ENCODE measurements around the gene ERO1A. TPM values are rescaled to one million over a fixed set of nuclear protein-coding genes. Genes with fewer than 3 reads are reported as not detected.

Gene ERO1A
- total RNA-seq, 1 donor from 2014 or later: 38.7 TPM

DNA sequence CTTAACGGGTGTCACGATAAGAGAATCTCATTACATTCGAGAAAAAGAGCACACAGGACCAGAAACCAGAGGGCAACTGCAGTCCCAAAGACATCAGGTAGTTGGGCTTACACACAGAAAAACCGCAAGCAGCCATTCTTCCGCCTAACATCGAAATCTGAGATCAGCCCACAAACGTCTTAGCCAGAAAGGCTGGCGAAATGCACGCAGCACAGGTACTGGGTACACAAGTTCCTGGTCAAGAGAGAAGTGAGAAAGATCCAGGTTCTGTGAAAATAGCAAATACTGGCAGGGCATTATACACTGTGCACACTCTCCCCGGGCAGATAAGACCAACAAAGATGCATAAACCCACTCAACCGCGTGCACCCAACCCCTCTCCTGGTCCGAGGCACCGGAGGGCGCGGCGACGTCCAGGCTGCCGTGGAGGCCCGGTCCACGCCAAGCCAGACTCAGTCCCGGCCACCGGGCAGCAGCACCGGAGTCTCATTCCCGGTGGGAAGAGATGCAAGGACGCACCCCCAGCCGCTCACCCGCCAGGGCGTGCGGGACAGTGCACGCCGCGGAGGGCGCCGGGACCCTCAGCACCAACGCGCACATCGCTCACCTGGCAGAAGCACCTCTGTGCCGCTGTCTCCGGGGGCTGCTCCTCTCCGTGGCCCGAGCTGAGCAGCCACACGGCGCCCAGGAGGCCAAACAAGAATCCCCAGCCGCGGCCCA is 437 bp downstream of the ERO1A start:
- Mint-ChIP-seq H3K9me3 (no peaks in the 10 kb centered on the region), H3K4me1 (peaks cover 23% of the 10 kb centered on the region), H3K4me3 (peak overlapping the region; percentile 96), H3K27me3 (ENCODE audit: low read depth) (no peaks in the 10 kb centered on the region), H3K36me3 (ENCODE audit: low read depth) (no peaks in the 10 kb centered on the region), H3K27ac (ENCODE audit: unreplicated experiment) (no peak overlapping the region)
- TF ChIP-seq CTCF (conservative IDR thresholded peaks at IDR 0.05): no peak
- DNase-seq (ENCODE audit: low read depth, low spot score): no peak

GRCh38 chr14:52693532-52693931 is 1.8 kb downstream of the ERO1A start:
- H3K4me1 Mint-ChIP-seq: peaks cover 23% of the 10 kb centered on the region
- H3K27me3 Mint-ChIP-seq (ENCODE audit: low read depth): no peaks in the 10 kb centered on the region
- no peaks in the 10 kb centered on the region for H3K9me3 Mint-ChIP-seq
- no peaks in the 10 kb centered on the region for H3K36me3 Mint-ChIP-seq (ENCODE audit: low read depth)
- H3K27ac Mint-ChIP-seq (ENCODE audit: unreplicated experiment): no peak overlapping the region
- no peak for DNase-seq (ENCODE audit: low read depth, low spot score)
- TF ChIP-seq CTCF (conservative IDR thresholded peaks at IDR 0.05): no peak
- peak overlapping the region; percentile 73 for H3K4me3 Mint-ChIP-seq

DNA sequence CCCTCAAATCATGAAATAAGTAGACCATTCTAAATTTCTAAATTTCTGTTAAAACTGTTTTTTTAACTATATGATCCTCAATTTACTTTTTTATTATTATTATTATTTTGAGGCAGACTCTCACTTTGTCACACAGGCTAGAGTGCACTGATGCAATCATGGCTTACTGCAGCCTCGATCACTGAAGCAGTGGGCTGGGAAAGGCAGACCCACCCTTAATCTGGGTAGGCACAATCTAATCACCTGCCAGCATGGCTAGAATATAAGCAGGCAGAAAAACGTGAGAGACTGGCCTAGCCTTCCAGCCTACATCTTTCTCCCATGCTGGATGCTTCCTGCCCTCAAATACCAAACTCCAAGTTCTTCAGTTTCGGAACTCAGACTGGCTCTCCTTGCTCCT is 2.3 kb downstream of the ERO1A start:
- TF ChIP-seq CTCF (conservative IDR thresholded peaks at IDR 0.05): no peak
- Mint-ChIP-seq H3K4me3 (peak overlapping the region; percentile 73), H3K36me3 (ENCODE audit: low read depth) (no peaks in the 10 kb centered on the region), H3K9me3 (no peaks in the 10 kb centered on the region), H3K27me3 (ENCODE audit: low read depth) (no peaks in the 10 kb centered on the region), H3K4me1 (peaks cover 23% of the 10 kb centered on the region), H3K27ac (ENCODE audit: unreplicated experiment) (no peak overlapping the region)
- no peak for DNase-seq (ENCODE audit: low read depth, low spot score)

- DNase-seq (ENCODE audit: low read depth, low spot score): no peak
- Mint-ChIP-seq H3K27ac (ENCODE audit: unreplicated experiment) (no peak overlapping the region), H3K4me1 (peaks cover 23% of the 10 kb centered on the region), H3K27me3 (ENCODE audit: low read depth) (no peaks in the 10 kb centered on the region), H3K9me3 (no peaks in the 10 kb centered on the region), H3K4me3 (peak overlapping the region; percentile 14), H3K36me3 (ENCODE audit: low read depth) (no peaks in the 10 kb centered on the region)
- TF ChIP-seq CTCF (conservative IDR thresholded peaks at IDR 0.05): no peak
These were observed 3.0 kb downstream of the ERO1A start for GRCh38 chr14:52692248-52692962.

DNA sequence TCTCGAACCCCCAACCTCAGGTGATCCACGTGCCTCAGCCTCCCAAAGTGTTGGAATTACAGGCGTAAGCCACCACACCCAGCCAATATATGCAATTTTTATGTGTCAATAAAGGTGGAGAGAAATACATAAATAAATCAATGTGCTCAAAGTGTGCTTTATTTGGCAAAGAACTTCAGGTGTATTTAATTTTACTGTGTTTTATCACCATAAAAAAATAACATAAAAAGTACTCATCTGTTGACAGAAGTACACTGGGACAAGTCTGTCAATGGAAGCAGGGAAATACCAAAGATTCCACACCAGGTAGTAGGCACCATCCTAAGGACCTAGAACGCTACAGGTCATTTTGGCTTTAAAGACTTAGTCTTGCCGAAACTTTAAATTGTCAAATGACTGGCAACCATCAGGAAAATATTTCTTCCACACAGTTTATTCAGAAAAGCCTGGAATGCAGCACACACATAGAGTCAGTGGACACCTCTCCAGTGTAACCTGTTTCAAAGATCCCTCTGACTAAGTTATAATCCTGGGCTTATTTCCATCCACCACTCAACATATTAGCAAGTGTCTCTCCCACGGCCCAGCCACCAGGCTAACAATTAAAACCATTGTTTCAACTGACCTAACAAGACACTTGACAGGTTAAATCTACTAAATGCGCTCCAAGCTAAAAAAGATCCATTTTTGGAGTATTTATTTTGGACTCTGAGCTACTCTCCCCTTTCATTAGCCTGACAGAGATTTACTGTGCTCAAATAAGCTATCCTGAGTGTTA is 4.2 kb downstream of the ERO1A start:
- DNase-seq (ENCODE audit: low read depth, low spot score): no peak
- peak overlapping the region; percentile 39 for H3K4me3 Mint-ChIP-seq
- no peaks in the 10 kb centered on the region for H3K9me3 Mint-ChIP-seq
- no peaks in the 10 kb centered on the region for H3K36me3 Mint-ChIP-seq (ENCODE audit: low read depth)
- H3K4me1 Mint-ChIP-seq: peaks cover 23% of the 10 kb centered on the region
- H3K27me3 Mint-ChIP-seq (ENCODE audit: low read depth): no peaks in the 10 kb centered on the region
- TF ChIP-seq CTCF (conservative IDR thresholded peaks at IDR 0.05): no peak
- H3K27ac Mint-ChIP-seq (ENCODE audit: unreplicated experiment): no peak overlapping the region
